Measurements from ENCODE around the gene MAP3K19.
"Not testable (repeated sequence)": the region's sequence is repeated elsewhere in the genome, so short reads cannot be mapped to it uniquely, and the experiment has no call there.

The MAP3K19 gene, protein sequence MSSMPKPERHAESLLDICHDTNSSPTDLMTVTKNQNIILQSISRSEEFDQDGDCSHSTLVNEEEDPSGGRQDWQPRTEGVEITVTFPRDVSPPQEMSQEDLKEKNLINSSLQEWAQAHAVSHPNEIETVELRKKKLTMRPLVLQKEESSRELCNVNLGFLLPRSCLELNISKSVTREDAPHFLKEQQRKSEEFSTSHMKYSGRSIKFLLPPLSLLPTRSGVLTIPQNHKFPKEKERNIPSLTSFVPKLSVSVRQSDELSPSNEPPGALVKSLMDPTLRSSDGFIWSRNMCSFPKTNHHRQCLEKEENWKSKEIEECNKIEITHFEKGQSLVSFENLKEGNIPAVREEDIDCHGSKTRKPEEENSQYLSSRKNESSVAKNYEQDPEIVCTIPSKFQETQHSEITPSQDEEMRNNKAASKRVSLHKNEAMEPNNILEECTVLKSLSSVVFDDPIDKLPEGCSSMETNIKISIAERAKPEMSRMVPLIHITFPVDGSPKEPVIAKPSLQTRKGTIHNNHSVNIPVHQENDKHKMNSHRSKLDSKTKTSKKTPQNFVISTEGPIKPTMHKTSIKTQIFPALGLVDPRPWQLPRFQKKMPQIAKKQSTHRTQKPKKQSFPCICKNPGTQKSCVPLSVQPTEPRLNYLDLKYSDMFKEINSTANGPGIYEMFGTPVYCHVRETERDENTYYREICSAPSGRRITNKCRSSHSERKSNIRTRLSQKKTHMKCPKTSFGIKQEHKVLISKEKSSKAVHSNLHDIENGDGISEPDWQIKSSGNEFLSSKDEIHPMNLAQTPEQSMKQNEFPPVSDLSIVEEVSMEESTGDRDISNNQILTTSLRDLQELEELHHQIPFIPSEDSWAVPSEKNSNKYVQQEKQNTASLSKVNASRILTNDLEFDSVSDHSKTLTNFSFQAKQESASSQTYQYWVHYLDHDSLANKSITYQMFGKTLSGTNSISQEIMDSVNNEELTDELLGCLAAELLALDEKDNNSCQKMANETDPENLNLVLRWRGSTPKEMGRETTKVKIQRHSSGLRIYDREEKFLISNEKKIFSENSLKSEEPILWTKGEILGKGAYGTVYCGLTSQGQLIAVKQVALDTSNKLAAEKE (N-terminal part only)

GRCh38 chr2:135047300-135047699, at the start of gene MAP3K19:
Gene MAP3K19 (minus strand): TSS chr2:135047447. CDS start chr2:135024647, 22,800 bp downstream.
- in situ Hi-C loops (cut with MboI; ENCODE audit: low sequenced_read_pairs), result no loop called here

DNA sequence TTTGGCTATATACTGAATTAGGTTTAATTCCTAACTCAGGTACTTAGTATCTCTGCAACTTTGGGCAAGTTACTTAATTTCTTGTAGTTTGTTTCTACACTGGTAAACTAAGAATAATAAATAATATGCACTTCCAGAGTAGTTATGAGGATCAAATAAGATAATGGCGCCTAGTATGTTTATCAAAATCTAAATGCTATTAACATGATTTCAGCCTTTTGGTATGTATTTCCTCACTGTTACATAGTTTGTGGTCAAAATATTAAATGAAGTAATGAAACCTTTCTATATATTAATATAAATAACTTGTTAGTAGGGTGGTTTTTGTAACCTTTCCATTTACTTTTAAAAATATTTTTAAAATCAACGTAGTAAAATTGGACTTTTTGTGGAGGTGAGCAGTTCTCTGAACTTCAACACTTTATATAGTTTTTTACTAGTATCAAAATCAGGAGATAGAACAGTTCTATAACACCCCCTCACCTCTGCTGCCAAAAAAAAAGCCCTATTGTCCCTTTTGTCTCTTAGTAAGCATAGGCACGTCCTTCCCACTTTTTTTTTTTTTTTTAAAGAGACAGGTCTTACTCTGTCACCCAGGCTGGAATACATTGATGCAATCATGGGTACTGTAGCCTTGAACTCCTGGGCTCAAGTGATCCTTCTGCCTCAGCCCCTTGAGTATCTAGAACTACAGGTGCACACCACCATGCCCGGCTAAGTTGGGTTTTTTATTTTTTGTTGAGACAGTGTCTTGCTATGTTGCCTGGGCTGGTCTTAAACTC, 49.6 kb upstream of the MAP3K19 start:
- in situ Hi-C loops (cut with MboI; ENCODE audit: low sequenced_read_pairs), result no loop called here

DNA sequence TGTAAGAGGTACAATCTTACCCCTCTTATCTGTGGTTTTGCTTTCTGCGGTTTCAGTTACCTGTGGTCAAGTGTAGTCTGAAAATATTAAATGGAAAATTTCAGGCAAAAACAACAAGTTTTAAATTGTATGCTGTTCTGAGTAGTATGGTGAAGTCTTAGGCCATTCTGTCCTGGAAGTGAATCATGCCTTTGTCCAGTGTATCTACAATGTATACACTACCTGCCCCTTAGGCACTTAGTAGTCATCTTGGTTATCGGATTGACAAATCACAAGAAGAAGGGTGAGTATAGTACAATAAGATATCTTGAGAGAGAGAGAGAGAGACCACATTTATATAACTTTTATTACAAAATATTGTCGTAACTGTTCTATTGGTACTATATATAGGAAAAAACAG, 48.3 kb upstream of the MAP3K19 start:
- in situ Hi-C loops (cut with MboI; ENCODE audit: low sequenced_read_pairs), result no loop called here

- in situ Hi-C loops (cut with MboI; ENCODE audit: low sequenced_read_pairs), result no loop called here
These were observed 47.3 kb upstream of the MAP3K19 start for GRCh38 chr2:135094508-135094907.

DNA sequence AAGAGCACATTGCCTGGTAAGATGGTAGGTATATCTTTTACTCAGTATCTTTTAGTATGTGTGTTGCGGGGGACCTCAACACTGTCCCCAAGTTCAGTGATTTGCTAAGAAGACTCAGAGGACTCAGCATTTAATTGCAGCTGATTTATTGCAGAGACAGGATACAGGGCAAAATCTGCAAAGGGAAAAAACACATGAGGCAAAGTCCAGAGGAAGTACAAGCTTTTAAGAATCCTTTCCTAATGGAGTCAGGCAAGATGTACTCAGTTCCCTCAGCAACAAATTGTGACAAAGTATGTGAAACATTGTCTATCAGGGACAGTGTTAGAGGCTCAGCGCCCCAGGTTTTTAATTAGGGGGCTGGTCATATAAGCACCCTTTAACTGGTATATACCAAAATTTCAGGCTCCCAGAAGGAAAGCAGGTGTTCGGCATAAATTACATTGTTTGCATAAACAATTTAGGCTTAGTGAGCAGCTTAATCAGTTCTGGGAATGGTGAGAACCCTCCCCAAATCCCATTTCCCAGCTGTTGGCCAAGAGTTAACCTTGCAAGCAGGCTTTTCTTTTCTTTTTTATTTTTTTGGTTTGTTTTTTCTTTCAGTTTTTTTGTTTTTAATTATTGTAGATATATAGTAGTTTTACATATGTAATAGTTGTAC, 46.6 kb upstream of the MAP3K19 start:
- in situ Hi-C loops (cut with MboI; ENCODE audit: low sequenced_read_pairs), result no loop called here

- in situ Hi-C loops (cut with MboI; ENCODE audit: low sequenced_read_pairs), result no loop called here
These were observed 45.9 kb upstream of the MAP3K19 start for GRCh38 chr2:135093193-135093592.

DNA sequence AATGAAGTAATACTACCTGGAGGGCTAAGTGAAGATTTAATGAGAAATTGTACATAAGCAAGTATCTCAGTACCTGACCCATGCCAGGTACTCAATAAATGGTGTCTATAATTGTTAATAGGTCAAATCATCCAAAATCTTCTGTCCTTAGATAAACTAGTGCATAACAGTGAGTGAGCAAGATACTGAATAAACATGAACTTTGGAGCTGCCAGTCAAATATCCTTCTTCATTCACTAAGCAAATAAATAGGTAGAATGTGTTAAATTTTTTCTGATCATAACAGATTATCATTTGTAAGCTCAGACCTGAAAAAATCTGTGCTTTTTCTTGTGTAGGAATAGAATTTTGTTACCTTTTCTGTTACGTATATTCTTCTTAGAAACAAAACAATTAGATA, 44.4 kb upstream of the MAP3K19 start:
- in situ Hi-C loops (cut with MboI; ENCODE audit: low sequenced_read_pairs), result no loop called here

DNA sequence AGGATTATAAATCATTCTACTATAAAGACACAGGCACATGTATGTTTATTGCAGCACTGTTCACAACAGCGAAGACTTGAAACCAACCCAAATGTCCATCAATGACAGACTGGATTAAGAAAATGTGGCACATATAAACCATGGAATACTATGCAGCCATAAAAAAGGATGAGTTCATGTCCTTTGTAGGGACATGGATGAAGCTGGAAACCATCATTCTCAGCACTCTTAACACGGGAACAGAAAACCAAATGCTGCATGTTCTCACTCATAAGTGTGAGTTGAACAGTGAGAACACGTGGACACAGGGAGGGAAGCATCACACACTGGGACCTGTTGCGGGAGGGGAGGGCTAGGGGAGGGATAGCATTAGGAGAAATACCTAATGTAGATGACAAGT, 42.4 kb upstream of the MAP3K19 start:
- in situ Hi-C loops (cut with MboI; ENCODE audit: low sequenced_read_pairs), result not testable (repeated sequence)

GRCh38 chr2:135086222-135086621, 39.0 kb upstream of the MAP3K19 start:
- in situ Hi-C loops (cut with MboI; ENCODE audit: low sequenced_read_pairs), result no loop called here

- in situ Hi-C loops (cut with MboI; ENCODE audit: low sequenced_read_pairs), result no loop called here
These were observed 31.2 kb upstream of the MAP3K19 start for GRCh38 chr2:135078417-135078816.

DNA sequence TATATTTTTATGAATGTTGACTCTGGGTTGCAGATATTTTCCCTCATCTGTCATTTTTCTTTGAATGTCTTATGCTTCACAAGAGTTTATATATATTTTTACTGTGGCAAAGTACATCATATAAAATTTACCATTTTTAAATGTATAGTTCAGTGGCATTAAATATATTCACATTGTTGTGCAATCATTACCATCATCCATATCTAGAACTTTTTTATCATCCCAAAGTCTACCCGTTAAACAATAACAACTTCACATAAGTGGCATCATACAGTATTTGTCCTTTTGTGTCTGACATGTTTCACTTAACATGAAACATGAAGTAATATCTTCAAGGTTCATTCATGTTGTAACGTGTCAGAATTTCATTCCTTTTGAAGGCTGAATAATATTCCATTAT, 29.3 kb upstream of the MAP3K19 start:
- in situ Hi-C loops (cut with MboI; ENCODE audit: low sequenced_read_pairs), result no loop called here

DNA sequence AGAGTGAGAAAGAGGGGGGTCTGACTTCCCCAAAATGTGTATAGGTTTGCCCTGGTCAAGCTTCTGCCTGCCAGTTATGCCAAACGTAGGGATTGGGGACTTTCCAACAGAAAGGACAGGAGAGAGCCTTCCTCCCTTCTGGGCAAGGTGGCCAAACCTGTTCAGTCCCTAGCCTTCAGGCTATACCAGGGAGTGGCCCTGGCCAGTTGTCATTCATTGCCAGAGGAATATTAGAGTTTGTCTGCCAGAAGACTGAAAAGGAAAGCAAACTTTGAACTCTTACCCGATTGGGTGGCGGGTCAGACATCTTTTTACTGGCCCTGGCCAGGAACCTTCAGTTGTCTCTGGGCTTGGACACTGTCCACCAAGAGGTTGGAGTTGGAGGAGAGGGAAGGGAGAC, 27.0 kb upstream of the MAP3K19 start:
- in situ Hi-C loops (cut with MboI; ENCODE audit: low sequenced_read_pairs), result no loop called here

DNA sequence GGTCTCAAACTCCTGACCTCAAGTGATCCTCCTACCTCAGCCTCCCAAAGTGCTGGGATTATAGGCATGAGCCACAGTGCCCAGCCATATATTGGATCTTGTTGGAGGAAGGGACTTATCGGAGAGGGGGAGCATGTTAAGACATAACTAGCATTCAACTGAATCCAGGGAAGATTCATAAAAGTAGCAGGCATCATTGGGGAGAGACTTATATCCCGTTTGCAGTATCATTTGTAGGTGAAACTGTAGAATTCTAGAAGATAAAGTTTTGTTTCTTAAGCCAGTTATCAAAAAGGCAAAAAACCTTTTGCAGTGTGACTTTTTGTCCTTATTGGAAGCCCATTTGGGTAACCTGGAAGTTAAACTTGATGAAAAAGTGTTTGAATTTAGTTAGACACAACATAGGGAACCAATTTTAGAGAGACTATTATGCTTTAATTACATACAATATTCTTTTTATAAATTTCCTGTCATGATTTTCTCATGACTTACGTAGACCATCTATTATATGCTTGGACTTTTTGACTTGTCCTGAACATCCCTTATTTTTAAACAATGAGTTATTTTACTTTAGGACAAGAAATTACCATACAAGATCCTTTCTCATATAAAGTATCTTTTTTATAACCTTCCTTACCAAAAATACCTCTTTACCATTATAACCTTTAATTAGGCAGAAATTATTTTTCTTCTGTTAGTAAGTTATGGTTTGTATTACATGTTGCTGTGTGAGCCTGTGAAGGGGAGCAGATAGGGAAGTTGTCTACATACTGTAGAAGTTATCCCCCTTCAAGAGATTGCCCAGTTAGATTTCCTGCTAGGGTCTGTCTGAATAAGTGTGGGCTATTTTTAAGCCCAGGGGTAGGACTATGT, 25.1 kb upstream of the MAP3K19 start:
- in situ Hi-C loops (cut with MboI; ENCODE audit: low sequenced_read_pairs), result no loop called here

GRCh38 chr2:135066710-135067109, 19.5 kb upstream of the MAP3K19 start:
- in situ Hi-C loops (cut with MboI; ENCODE audit: low sequenced_read_pairs), result no loop called here

- in situ Hi-C loops (cut with MboI; ENCODE audit: low sequenced_read_pairs), result no loop called here
These were observed 16.9 kb upstream of the MAP3K19 start for GRCh38 chr2:135064149-135064548.

DNA sequence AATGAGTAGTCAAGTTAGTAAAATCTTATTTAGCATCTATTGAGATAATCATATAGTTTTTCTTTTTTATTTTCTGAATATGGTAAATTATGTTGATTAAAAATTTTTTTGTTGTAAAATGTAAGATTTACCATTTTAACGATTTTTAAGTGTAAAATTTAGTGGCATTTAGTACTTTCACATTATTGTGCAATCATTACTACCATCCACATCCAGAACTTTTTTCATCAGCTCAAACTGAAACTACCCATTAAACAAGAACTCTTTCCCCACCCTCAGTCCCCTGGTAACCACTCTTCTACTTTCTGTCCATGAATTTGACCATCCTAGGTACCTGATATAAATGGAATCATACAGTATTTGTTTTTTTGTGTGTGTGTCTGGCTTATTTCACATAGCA, 16.0 kb upstream of the MAP3K19 start:
- in situ Hi-C loops (cut with MboI; ENCODE audit: low sequenced_read_pairs), result no loop called here

DNA sequence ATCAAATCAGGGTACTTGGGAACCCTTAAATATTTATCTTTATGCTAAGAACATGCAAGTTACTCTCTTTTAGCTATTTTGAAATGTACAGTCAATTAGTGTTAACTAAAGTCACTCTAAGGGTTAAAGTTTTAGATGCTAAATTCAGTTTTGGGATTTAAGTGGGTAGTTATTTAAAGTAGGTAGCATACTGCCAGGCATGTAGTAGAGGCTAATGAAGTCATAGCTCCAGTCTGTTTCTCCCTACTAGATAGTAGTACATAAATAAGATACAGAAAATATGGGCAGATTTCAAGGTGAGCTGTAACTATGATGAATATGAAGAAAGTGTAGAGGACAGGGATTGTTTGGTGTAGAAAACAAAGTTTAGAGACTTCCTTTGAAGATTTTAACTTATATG, 12.3 kb upstream of the MAP3K19 start:
- in situ Hi-C loops (cut with MboI; ENCODE audit: low sequenced_read_pairs), result no loop called here

GRCh38 chr2:135056790-135057189, 9.5 kb upstream of the MAP3K19 start:
- in situ Hi-C loops (cut with MboI; ENCODE audit: low sequenced_read_pairs), result no loop called here

GRCh38 chr2:135055182-135055786, 8.0 kb upstream of the MAP3K19 start:
- in situ Hi-C loops (cut with MboI; ENCODE audit: low sequenced_read_pairs), result no loop called here

Measured in HL-60/S4 treated with phorbol 12-myristate 13-acetate at 8.2 ng/mL for 4 days and 3 days (cell line).